Stimulated activated CD8-positive, alpha-beta memory T cell treated with anti-CD3 and anti-CD28 coated beads, Interleukin-7, amount 100 ng/mL, for 4 hours (primary cell): ENCODE data around the gene SLCO1B3.
"Not testable (repeated sequence)": the region's sequence is repeated elsewhere in the genome, so short reads cannot be mapped to it uniquely, and the experiment has no call there.

Experiments used
- DNase-seq, 2 donors: peaks; one replicate each; pipeline ENCODE4 v3.0.0-alpha.2; 2020; ENCODE audit warnings: low read depth in 2 of 2

The SLCO1B3 gene

DNA sequence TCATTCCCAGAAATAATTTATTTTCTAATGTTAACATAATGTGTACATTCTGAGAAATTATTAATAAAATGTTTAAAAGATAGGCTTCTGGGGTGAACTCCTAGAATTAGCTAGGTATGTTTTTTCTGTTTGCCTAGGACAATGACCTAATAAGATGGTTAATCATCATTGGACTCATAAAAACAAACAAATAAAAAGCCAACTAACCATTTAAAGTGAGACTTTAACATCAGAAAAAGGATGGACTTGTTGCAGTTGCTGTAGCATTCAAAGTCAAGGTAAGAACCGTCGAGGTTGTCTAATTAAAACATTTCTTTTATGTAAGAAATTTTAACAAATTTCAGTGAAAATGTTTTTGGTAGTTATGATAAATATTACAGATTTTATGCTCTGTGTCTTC, at the start of gene SLCO1B3:
Gene SLCO1B3, plus strand, starts transcription at position 219 of the 400 bp plus-strand sequence. CDS start 5,034 bp downstream, outside the sequence.
- DNase-seq = no peak

DNA sequence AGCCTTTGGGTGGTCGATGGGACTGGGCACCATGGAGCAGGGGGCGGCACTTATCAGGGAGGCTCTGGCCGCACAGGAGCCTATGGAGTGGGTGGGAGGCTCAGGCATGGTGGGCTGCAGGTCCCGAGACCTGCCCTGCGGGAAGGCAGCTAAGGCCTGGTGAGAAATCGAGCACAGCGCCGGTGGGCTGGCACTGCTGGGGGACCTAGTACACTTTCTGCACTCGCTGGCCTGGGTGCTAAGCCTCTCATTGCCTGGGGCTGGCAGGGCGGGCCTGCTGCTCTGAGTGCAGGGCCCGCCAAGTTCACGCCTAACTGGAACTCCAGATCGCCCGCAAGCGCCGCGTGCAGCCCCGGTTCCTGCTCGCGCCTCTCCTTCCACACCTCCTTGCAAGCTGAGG, 33.1 kb upstream of the SLCO1B3 start:
- no peak for DNase-seq

DNA sequence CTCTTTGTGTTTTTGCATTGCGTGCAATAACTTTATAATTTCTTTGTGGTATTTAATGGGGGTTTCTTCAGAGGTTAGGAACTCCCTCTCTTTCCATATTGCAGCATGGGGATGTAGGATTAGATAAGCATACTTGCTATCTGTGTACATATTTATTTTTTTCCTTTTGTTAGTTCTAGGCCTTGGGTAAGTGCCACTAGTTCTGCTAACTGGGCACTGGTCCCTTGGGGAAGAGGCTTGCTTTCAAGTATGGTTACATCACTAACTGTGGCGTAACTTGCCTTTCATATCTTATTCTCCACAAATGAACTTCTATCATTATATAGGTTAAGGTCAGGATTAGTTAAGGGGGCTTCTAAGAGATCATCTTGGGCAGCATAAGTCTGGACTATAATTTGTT, 31.5 kb upstream of the SLCO1B3 start:
- DNase-seq = no peak

DNA sequence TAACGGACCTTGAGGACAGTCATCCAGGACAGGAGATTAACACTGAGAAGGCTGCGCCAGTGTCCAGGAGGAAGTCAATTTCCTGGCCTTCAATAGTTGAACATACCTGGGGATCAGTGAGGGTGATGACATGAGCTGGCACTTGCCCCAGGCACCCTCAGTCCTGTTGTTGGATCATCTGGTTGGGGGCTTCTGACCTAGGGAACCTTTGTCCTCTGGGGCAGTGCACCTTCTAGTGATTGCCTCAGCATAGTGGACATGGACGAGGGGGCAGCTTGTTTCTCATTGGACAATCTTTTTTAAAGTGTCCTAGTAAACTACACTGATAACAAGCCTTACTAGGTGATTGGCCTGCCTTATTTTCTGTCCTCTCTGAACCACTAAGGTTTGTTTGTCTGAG, 30.5 kb upstream of the SLCO1B3 start:
- not testable (repeated sequence) for DNase-seq

- DNase-seq = not testable (repeated sequence)
Observed at GRCh38 chr12:20783796-20784357, 26.6 kb upstream of the SLCO1B3 start.

- no peak for DNase-seq
Observed at GRCh38 chr12:20792971-20793370, 17.5 kb upstream of the SLCO1B3 start.

GRCh38 chr12:20798554-20798953, 12.0 kb upstream of the SLCO1B3 start:
- DNase-seq = no peak

- no peak for DNase-seq
Observed at GRCh38 chr12:20800160-20800559, 10.3 kb upstream of the SLCO1B3 start.

DNA sequence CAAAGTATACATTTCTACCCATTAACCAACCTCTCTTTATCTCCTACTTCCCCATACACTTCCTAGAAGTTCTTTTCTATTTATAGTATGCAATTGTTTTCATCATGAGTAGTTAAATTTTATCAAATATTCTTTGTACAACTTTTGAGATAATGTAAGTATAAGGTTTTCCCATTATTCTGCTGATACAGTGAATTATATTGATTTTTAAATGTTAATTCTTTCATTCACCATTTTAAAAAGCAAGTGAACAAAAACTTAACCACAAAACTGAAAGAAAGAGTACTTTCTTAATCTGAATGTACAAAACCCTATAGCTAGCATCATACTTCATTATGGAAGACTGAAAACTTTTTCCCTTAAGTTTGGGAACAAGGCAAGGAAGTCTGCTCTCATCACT, 9.5 kb upstream of the SLCO1B3 start:
- no peak for DNase-seq

DNA sequence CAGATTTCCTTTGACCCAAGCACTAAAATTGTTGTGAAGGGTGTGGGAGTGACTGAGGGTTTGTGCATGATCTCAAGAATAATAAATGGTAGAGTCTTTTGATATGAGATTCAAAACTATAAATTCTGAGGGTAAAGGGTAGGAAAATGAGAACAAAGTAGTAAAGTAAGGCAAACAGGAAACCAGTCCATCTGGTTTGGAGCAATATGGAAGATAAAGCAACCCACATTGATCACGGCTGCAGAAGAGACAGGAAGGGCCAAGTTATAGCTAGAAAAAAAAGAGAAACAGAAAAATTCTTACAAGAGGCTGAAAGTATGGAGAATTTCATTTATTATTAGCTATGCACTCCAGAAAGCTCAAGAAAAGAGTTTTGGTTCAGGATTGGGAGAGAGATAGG, 4.6 kb upstream of the SLCO1B3 start:
- DNase-seq = no peak

- no peak for DNase-seq
Observed at GRCh38 chr12:20807192-20808080, 3.1 kb upstream of the SLCO1B3 start.

- no peak for DNase-seq
Observed at GRCh38 chr12:20808521-20808920, 2.0 kb upstream of the SLCO1B3 start.

DNA sequence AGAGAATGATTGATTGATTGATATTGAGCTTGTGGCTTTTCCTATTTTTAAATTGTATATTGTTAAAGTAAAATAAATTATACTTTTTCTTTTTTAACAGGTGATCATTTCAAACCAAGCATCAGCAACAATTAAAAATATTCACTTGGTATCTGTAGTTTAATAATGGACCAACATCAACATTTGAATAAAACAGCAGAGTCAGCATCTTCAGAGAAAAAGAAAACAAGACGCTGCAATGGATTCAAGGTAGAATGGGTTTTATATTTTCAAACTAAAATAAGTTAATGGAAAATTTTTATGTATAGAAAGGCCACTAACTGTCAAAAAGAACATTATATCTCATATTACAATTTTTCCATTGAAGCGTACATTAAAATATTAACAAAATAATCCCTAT, 5.1 kb downstream of the SLCO1B3 start:
- DNase-seq = no peak

GRCh38 chr12:20822415-20822814, 11.9 kb downstream of the SLCO1B3 start:
- no peak for DNase-seq

DNA sequence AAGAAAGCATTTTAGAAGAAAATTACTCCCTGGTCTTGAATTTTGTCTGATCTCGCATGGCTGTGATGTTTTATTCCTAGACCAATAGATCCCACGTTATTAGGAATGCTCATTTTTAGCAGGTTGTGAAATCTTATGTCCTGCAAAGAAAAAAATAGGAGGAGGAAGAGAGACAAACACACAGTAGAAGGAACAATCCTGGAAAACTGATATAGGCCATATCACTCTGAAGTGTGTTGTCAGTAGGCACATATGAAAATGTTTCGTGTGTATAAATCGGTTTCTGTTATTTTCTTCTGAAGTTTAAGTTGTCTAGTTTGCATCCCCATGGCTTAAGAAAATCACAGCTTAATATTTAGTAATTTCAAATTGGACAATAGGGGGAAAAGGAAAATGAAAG, 12.4 kb downstream of the SLCO1B3 start:
- DNase-seq = no peak

- no peak for DNase-seq
Observed at GRCh38 chr12:20829919-20830318, 19.4 kb downstream of the SLCO1B3 start.

DNA sequence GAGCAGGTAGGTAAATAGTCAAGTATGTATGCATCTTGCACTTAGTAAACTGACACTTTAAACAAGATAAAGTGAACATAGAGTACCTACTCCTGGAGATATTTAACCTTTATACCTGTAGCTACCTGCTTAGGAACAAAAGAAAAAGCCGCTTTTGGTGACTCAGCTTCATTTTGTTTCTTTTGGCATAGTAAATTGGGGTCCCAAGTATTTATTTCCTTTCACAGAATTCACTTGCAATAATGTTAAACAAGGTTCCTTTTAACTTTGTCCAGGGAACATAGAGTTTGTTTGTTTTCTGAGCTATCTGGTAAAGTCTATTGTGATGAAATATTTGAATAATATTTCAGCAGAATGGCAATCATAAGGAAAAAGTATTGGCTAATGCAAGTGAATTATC, 20.0 kb downstream of the SLCO1B3 start:
- no peak for DNase-seq

DNA sequence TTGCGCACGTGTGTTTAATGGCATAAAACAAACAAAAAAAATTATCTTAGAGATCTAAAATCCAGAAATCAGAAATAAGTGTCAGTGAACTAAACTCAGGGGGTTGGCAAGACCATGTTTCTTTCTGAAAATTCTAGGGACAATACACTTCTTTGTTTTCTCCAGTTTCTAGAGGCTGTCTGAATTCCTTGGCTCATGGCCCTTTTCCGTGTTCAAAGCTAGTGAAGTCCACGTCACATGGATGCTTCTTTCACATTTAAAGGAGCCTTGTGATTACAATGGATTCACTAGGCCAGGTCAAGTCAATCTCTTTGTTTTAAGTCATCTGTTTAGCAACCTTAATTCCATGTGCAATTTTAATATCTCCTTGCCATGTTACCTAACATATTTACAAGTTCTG, 22.4 kb downstream of the SLCO1B3 start:
- no peak for DNase-seq

DNA sequence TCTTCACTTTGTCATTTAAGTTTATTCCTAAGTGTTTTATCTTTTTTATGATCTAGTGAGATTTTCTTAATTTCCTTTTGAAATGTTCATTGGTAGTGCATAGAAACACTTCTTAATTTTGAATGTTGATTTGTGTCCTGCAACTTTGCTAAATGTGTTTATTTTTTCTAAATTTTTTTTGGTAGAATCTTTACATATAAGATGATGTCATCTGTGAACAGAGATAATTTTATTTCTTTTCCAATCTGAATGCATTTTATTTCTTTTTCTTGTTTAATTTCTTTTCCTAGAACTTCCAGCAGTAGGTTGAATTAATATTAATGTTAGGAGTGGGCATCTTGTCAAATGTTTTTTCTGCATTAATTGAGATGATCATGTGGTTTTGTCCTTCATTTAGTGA, 42.1 kb downstream of the SLCO1B3 start:
- DNase-seq = no peak

DNA sequence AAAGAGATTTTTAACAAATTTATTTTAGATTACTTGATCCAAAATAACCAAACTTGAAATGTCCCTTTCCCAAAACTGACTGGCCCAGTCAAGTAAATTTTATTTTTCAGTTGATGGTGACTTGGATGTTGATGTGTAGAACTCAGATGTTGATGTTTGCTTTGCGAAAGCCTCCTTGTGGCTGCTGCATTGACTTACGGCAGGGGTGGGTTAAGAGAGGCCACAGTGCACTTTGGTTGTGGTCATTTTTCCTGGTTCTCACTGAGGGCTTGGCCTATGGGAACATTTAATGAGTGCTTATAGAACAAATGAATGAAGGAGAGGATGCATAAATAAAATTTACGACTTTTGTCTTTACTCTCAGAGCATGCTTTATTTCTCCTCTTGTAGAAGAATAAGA, 52.6 kb downstream of the SLCO1B3 start:
- DNase-seq = no peak

- no peak for DNase-seq
Observed at GRCh38 chr12:20865873-20866272, 55.4 kb downstream of the SLCO1B3 start.

DNA sequence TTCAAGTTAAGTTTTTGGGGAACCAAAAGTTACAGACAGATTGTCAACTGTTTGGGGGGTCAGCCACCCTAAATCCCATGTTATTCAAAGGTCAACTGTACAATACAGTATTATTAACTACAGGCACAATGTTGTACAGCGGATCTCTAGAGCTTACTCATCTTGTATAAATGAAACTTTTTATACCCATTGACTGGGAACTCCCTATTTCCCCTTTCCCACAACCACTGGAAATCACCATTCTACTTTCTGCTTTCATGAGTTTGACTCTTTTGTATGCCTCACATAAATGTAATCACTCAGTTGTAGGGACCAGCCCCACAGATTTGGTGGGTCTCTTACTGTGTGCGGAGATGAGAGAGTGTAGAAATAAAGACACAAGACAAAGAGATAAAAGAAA, 57.8 kb downstream of the SLCO1B3 start:
- no peak for DNase-seq

GRCh38 chr12:20883288-20883687, 72.8 kb downstream of the SLCO1B3 start:
- no peak for DNase-seq
